Esophagus squamous epithelium (tissue), 5 donors: ENCODE measurements around the gene HELZ. TPM values are rescaled to one million over a fixed set of nuclear protein-coding genes. Genes with fewer than 3 reads are reported as not detected.
"Not testable (repeated sequence)": the region's sequence is repeated elsewhere in the genome, so short reads cannot be mapped to it uniquely, and the experiment has no call there.

Source experiments
- DNase-seq: peaks from one replicate; lab custom pipeline; 2025; lab: John Stamatoyannopoulos, UW
- H3K27ac ChIP-seq, 4 donors: fragments of 200-600 bp; sonication (generic); one replicate each; pipeline ENCODE4 v1.5.1; 2016 to 2019; ENCODE audit warnings: mild to moderate bottlenecking in 1 of 4
- H3K27me3 ChIP-seq, 4 donors: fragments of 200-600 bp; sonication (generic); 1 replicate in 3 of 4; 2 replicates in 1 of 4; pipeline versions ENCODE4 v1.5.1 to v1.6.0; 2017 to 2021; ENCODE audit warnings: antibody characterized with exemption in 1 of 4
- H3K36me3 ChIP-seq, 3 donors: fragments of 200-600 bp; sonication (generic); one replicate each; pipeline ENCODE4 v1.5.1; 2016 to 2019
- H3K4me1 ChIP-seq, 3 donors: fragments of 200-600 bp; sonication (generic); one replicate each; pipeline ENCODE4 v1.5.1; 2017 to 2019
- H3K4me3 ChIP-seq, 4 donors: fragments of 200-600 bp; sonication (generic); 1 replicate in 3 of 4; 2 replicates in 1 of 4; pipeline ENCODE4 v1.5.1; 2016 to 2019; ENCODE audit warnings: mild to moderate bottlenecking in 2 of 4, moderate library complexity in 1 of 4
- H3K9me3 ChIP-seq, 3 donors: fragments of 200-600 bp; sonication (generic); one replicate each; pipeline ENCODE4 v1.5.1; 2016 to 2019
- CTCF ChIP-seq, 6 experiments: fragments of 450-650 bp in 4 of 6; fragments of 200-600 bp in 2 of 6; sonication (generic) in 2 of 6; IDR thresholded peaks; one replicate each; pipeline ENCODE4 v1.5.1; 2016 to 2019; ENCODE audit warnings: antibody characterized with exemption in 6 of 6, mild to moderate bottlenecking in 4 of 6, moderate library complexity in 4 of 6
- POLR2A ChIP-seq, 4 donors: fragments of 450-650 bp; IDR thresholded peaks; one replicate each; pipeline ENCODE4 v1.6.1; 2017; ENCODE audit warnings: antibody characterized with exemption in 4 of 4, mild to moderate bottlenecking in 4 of 4, moderate library complexity in 3 of 4
- whole genome bisulfite sequencing, 2 donors: methylation state at CpG; one replicate each; pipeline ENCODE4 v1.1.5; 2018; 5-methylcytosine and 5-hydroxymethylcytosine counted together
- intact Hi-C: fragments of 100-400 bp; cut with DNase I; formaldehyde crosslinking; loops from one replicate; pipeline ENCODE4 v1.15.0; 2022
- total RNA-seq, 4 donors: library from RNA; depleted of rRNA; stranded (reverse); fragments of >200 nt; gene quantifications; one replicate each; pipeline ENCODE4 v1.1.0, GENCODE V29; 2016
- donor health status: DM: yes; HTN: yes; CAD: no.

Gene HELZ
- total RNA-seq, 4 donors from 2014 or later = 11.4 to 42.5 (median 26.8) TPM

GRCh38 chr17:67151717-67152116 is 93.3 kb downstream of the HELZ start:
- TF ChIP-seq POLR2A (IDR thresholded peaks at IDR 0.05) = no peak
- TF ChIP-seq CTCF (IDR thresholded peaks at IDR 0.05) = no peak
- no peak for DNase-seq
- WGBS, 2 donors = 39 to 56% methylated on average over 2 of the region's 2 CpGs
- Histone ChIP-seq H3K36me3 (peaks cover 0 to 54% (median 11%) of the 10 kb centered on the region in 3 donors), H3K9me3 (no peaks in the 10 kb centered on the region), H3K4me1 (no peaks in the 10 kb centered on the region), H3K4me3 (no peak overlapping the region), H3K27ac (no peak overlapping the region), H3K27me3 (no peaks in the 10 kb centered on the region)
- intact Hi-C loops = no loop called here

- TF ChIP-seq CTCF (IDR thresholded peaks at IDR 0.05) = no peak
- TF ChIP-seq POLR2A (IDR thresholded peaks at IDR 0.05) = no peak
These were observed 94.2 kb downstream of the HELZ start for GRCh38 chr17:67150826-67151225.

GRCh38 chr17:67148352-67148751 is 96.6 kb downstream of the HELZ start:
- Histone ChIP-seq H3K36me3 (peaks cover 0 to 80% (median 11%) of the 10 kb centered on the region in 3 donors), H3K9me3 (no peaks in the 10 kb centered on the region), H3K4me1 (no peaks in the 10 kb centered on the region), H3K4me3 (no peak overlapping the region), H3K27me3 (no peaks in the 10 kb centered on the region), H3K27ac (no peak overlapping the region)
- intact Hi-C loops = no loop called here
- 92 to 94% methylated on average over 6 of the region's 6 CpGs for WGBS, 2 donors
- no peak for DNase-seq
- TF ChIP-seq CTCF (IDR thresholded peaks at IDR 0.05) (no peak), POLR2A (IDR thresholded peaks at IDR 0.05) (no peak)

More at GRCh38 chr17:67150826-67151225, 94.2 kb downstream of the HELZ start:
- WGBS, 2 donors = 91 to 95% methylated on average over 3 of the region's 3 CpGs
- no peak overlapping the region for H3K27ac ChIP-seq
- no peak for DNase-seq
- H3K4me1 ChIP-seq = no peaks in the 10 kb centered on the region
- intact Hi-C loops = no loop called here
- H3K9me3 ChIP-seq = no peaks in the 10 kb centered on the region
- H3K27me3 ChIP-seq = no peaks in the 10 kb centered on the region
- no peak overlapping the region for H3K4me3 ChIP-seq
- peaks cover 0 to 63% (median 11%) of the 10 kb centered on the region in 3 donors for H3K36me3 ChIP-seq

GRCh38 chr17:67145183-67145805 is 99.7 kb downstream of the HELZ start:
- DNase-seq = no peak
- Histone ChIP-seq H3K4me3 (no peak overlapping the region), H3K27ac (no peak overlapping the region), H3K4me1 (no peaks in the 10 kb centered on the region), H3K27me3 (no peaks in the 10 kb centered on the region), H3K9me3 (no peaks in the 10 kb centered on the region), H3K36me3 (peaks cover 0 to 98% (median 11%) of the 10 kb centered on the region in 3 donors)
- intact Hi-C loops = no loop called here
- TF ChIP-seq CTCF (IDR thresholded peaks at IDR 0.05) = no peak
- no peak for TF ChIP-seq POLR2A (IDR thresholded peaks at IDR 0.05)
- 82 to 87% methylated on average over 4 of the region's 4 CpGs for WGBS, 2 donors

GRCh38 chr17:67143318-67143717 is 101.7 kb downstream of the HELZ start:
- Histone ChIP-seq H3K4me1 (no peaks in the 10 kb centered on the region), H3K4me3 (no peak overlapping the region), H3K27ac (no peak overlapping the region), H3K27me3 (no peaks in the 10 kb centered on the region), H3K36me3 (peaks cover 0 to 98% (median 10%) of the 10 kb centered on the region in 3 donors), H3K9me3 (no peaks in the 10 kb centered on the region)
- intact Hi-C loops = no loop called here
- 97 to 100% methylated on average over 3 to 5 of the region's 5 CpGs for WGBS, 2 donors
- no peak for DNase-seq
- TF ChIP-seq POLR2A (IDR thresholded peaks at IDR 0.05) (no peak), CTCF (IDR thresholded peaks at IDR 0.05) (no peak)

- intact Hi-C loops, H3K4me3 ChIP-seq, H3K27me3 ChIP-seq, H3K4me1 ChIP-seq, DNase-seq, H3K27ac ChIP-seq, H3K9me3 ChIP-seq: not testable (repeated sequence)
- peaks cover 0 to 97% (median 0%) of the 10 kb centered on the region in 3 donors for H3K36me3 ChIP-seq
- WGBS, 2 donors = 100% methylated on average over 1 of the region's 1 CpG
These were observed 103.0 kb downstream of the HELZ start for GRCh38 chr17:67142030-67142429.
